MM.1S (cell line): ENCODE measurements around the gene FBXO24.

Experiments used
- CTCF ChIP-seq: fragments of 300-600 bp; sonication (generic); IDR thresholded peaks from 2 replicates; pipeline ENCODE4 v1.5.1; 2016; ENCODE audit warnings: antibody characterized with exemption, low read length, mixed read lengths
- EZH2 ChIP-seq: fragments of 300-600 bp; sonication (generic); optimal IDR thresholded peaks from 2 replicates; pipeline ENCODE3; 2017; ENCODE audit warnings: low read depth, mild to moderate bottlenecking, antibody characterized with exemption, low read length, mixed read lengths

GRCh38 chr7:100604028-100604975 lies 18.2 kb downstream of the FBXO24 start:
- peak; percentile 39 for TF ChIP-seq CTCF
- TF ChIP-seq EZH2, result no peak
